K562 (cell line): Measurements from ENCODE around the gene ARSI.

ENCODE experiments used
- TAF1 ChIP-seq: IDR thresholded peaks from 2 replicates; pipeline ENCODE4 v1.6.1; 2011; ENCODE audit warnings: mild to moderate bottlenecking, low read length, moderate library complexity; ENCODE audit not compliant: insufficient read depth, control insufficient read depth, severe bottlenecking; ENCODE audit errors: extremely low read depth
- TF ChIP-seq, protein P1 (sequence below), 3 experiments: IDR thresholded peaks in 2 of 3; conservative IDR thresholded peaks in 1 of 3; 2 replicates each; pipeline ENCODE4 v1.5.1; 2011 to 2012; ENCODE audit warnings: low read length in 3 of 3, mild to moderate bottlenecking in 3 of 3, control low read depth in 2 of 3, improper control_type of control experiment in 1 of 3, inconsistent platforms in 1 of 3, low read depth in 1 of 3, mixed read lengths in 1 of 3, moderate library complexity in 1 of 3; ENCODE audit not compliant: insufficient read depth in 2 of 3

DNA sequence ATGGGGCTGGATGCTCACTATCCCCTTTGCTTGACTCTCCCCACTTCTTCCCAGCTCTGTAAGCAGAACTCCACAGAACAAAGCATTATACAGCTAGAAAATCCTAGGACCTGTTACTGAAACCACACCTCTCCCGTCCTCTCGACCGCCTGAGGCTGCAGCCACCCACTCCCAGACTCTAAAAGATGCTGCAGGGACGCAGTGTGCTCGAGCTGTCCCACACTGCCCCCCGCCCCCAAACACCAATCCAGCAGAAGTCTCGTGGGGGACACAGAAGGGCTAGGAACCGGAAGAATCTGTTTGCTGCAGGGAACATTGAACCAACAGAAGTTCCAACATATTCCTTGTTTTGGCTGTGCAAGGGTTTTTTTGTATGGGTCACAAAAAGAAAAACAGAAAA lies 20.7 kb downstream of the ARSI start:
- no peak for TF ChIP-seq TAF1
- TF ChIP-seq, protein P1, sequence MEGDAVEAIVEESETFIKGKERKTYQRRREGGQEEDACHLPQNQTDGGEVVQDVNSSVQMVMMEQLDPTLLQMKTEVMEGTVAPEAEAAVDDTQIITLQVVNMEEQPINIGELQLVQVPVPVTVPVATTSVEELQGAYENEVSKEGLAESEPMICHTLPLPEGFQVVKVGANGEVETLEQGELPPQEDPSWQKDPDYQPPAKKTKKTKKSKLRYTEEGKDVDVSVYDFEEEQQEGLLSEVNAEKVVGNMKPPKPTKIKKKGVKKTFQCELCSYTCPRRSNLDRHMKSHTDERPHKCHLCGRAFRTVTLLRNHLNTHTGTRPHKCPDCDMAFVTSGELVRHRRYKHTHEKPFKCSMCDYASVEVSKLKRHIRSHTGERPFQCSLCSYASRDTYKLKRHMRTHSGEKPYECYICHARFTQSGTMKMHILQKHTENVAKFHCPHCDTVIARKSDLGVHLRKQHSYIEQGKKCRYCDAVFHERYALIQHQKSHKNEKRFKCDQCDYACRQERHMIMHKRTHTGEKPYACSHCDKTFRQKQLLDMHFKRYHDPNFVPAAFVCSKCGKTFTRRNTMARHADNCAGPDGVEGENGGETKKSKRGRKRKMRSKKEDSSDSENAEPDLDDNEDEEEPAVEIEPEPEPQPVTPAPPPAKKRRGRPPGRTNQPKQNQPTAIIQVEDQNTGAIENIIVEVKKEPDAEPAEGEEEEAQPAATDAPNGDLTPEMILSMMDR (IDR thresholded peaks at IDR 0.05 in 2 of 3, conservative IDR thresholded peaks at IDR 0.05 in 1 of 3; ENCODE audit: insufficient read depth in 2 of 3, low read depth in 1 of 3, low read length in 3 of 3) = no peak
